ENCODE measurements around the gene ABLIM1. TPM values are rescaled to one million over a fixed set of nuclear protein-coding genes. Genes with fewer than 3 reads are reported as not detected.

ABLIM1 gene
- total and polyA plus RNA-seq, 2 of the 13 experiments (the other 11 are each of a cell fraction or from before 2014, with no cell fraction given) = 59.4 to 92.7 TPM

DNA sequence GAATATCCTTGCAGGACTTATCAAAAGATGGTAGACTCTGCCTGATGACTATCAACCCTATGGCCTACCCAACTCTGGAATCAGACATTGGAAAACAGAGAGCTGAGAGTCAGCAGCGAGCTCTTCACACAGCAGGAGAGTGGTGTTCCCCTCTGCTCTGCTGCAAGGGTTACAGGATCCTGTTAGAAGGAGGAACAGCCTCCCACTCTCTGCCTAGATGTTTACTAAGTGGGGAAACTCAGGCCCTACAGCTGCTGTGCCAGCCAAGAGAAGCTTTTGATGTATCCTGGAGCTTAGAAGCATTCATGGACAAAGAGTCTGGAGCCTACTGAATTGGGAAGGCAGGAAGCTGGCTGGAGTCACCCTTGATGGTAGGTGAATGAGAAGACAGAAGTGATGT, 104.6 kb downstream of the ABLIM1 start (continued):
- TF ChIP-seq FOXO4 (CRISPR knock-in tag; conservative IDR thresholded peaks at IDR 0.05) (no peak), MLLT10 (CRISPR knock-in tag; IDR thresholded peaks at IDR 0.05) (no peak), PRDM15 (CRISPR knock-in tag; IDR thresholded peaks at IDR 0.05) (no peak), ZNF12 (CRISPR knock-in tag; IDR thresholded peaks at IDR 0.05) (no peak)

- intact Hi-C loops (cut with micrococcal nuclease; ENCODE audit: unreplicated experiment) (loop anchor here (5.0 kb wide), 1 partner anchor 80 kb away; no protein-coding TSS in a partner anchor), in situ Hi-C loops (cut with HindIII; ENCODE audit: extremely low pct_ligation_motif_present, low pct_unique_long_range_greater_than_20kb) (loop anchor here (5.0 kb wide), 1 partner anchor 140 kb away; no protein-coding TSS in a partner anchor)
- Histone ChIP-seq H2AFZ (ENCODE audit: low read length) (no peak overlapping the region), H3K9ac (ENCODE audit: insufficient read depth, low read depth, low read length) (no peak overlapping the region), H3K36me3 (replicated peaks in 1 of 2; ENCODE audit: control insufficient read depth in 1 of 2, insufficient read depth in 2 of 2, low read length in 2 of 2) (no peaks in the 10 kb centered on the region), H3K79me2 (ENCODE audit: insufficient read depth, low read length) (no peaks in the 10 kb centered on the region), H3K4me1 (ENCODE audit: insufficient read depth, low read length) (peaks cover 25% of the 10 kb centered on the region), H3K9me3 (ENCODE audit: low read length) (no peaks in the 10 kb centered on the region), H3K4me3 (replicated peaks in 1 of 3; ENCODE audit: insufficient read depth in 1 of 3, low read depth in 2 of 3, low read length in 3 of 3) (no peak overlapping the region), H4K20me1 (ENCODE audit: insufficient read depth, low read length) (no peaks in the 10 kb centered on the region), H3K4me2 (ENCODE audit: low read depth, low read length) (no peak overlapping the region), H3K27ac (ENCODE audit: extremely low read length, insufficient read depth, low read length) (no peak overlapping the region), H3K27me3 (ENCODE audit: control insufficient read depth in 1 of 2, insufficient read depth in 2 of 2, low read length in 2 of 2) (no peaks in the 10 kb centered on the region)
- BruUV-seq (replicated peaks) = no TSS peak
- no peak for FAIRE-seq
- DNase-seq (ENCODE audit: low spot score) = no peak
- ATAC-seq = no peak
- ChIA-PET POLR2A (no interaction called here), CTCF (ENCODE audit: low intra/inter-chr PET ratio, low total read pairs) (interaction anchor here (3.3 to 3.8 kb wide), 2 partner anchors 142 to 151 kb away, joined by 32 to 33 read pairs; no protein-coding TSS in a partner anchor)
- 59% methylated on average over 5 of the region's 5 CpGs for WGBS (ENCODE audit: low lambda C conversion rate)
- no peak for TF ChIP-seq HINFP (CRISPR knock-in tag; IDR thresholded peaks at IDR 0.05; ENCODE audit: low read depth)
- TF ChIP-seq MEIS1 (CRISPR knock-in tag; IDR thresholded peaks at IDR 0.05; ENCODE audit: borderline replicate concordance) = no peak
- no peak for TF ChIP-seq PAX8 (CRISPR knock-in tag; IDR thresholded peaks at IDR 0.05; ENCODE audit: borderline replicate concordance)
These were observed 106.0 kb downstream of the ABLIM1 start for GRCh38 chr10:114552050-114552449.

Data from HepG2 (cell line).